ENCODE measurements around the gene CASR.

- TF ChIP-seq CTCF (conservative IDR thresholded peaks at IDR 0.05; ENCODE audit: low read length) (no peak), EZH2phosphoT487 (IDR thresholded peaks at IDR 0.05; ENCODE audit: borderline replicate concordance, low read depth, low read length) (no peak)
These were observed 100.5 kb downstream of the CASR start for GRCh38 chr3:122283796-122284445.
